Testis (tissue), 3 donors: Measurements from ENCODE around the gene PAQR9. TPM values are rescaled to one million over a fixed set of nuclear protein-coding genes. Genes with fewer than 3 reads are reported as not detected.

Source experiments
- DNase-seq: peaks from one replicate; pipeline ENCODE4 v3.0.0-alpha.2; 2019
- H3K27ac ChIP-seq, 2 donors: fragments of 200-600 bp; sonication (generic); one replicate each; pipeline ENCODE4 v1.5.1; 2019
- H3K27me3 ChIP-seq: fragments of 200-600 bp; sonication (generic); one replicate; pipeline ENCODE4 v1.5.1; 2019
- H3K36me3 ChIP-seq: fragments of 200-600 bp; sonication (generic); one replicate; pipeline ENCODE4 v1.5.1; 2017; ENCODE audit warnings: low read depth; ENCODE audit errors: missing control alignments
- H3K4me1 ChIP-seq: fragments of 200-600 bp; sonication (generic); one replicate; pipeline ENCODE4 v1.5.1; 2019
- H3K4me3 ChIP-seq, 2 donors: fragments of 200-600 bp; sonication (generic); one replicate each; pipeline ENCODE4 v1.5.1; 2017 to 2019
- H3K9me3 ChIP-seq: fragments of 200-600 bp; sonication (generic); one replicate; pipeline ENCODE4 v1.5.1; 2017
- POLR2A ChIP-seq: fragments of 450-650 bp; IDR thresholded peaks from one replicate; pipeline ENCODE4 v1.6.1; 2017; ENCODE audit warnings: antibody characterized with exemption, mild to moderate bottlenecking, moderate library complexity
- WGBS, 2 donors: methylation state at CpG; one replicate each; pipeline ENCODE4 v1.1.5; 2018; 5-methylcytosine and 5-hydroxymethylcytosine counted together
- intact Hi-C: fragments of 100-400 bp; cut with DNase I; formaldehyde crosslinking; loops from one replicate; pipeline ENCODE4 v1.15.1; 2023; ENCODE audit warnings: low total_unique reads
- polyA plus RNA-seq: library from polyadenylated mRNA; stranded (reverse); fragments of 350-450 nt; fragmentation: Illumina TruSeq; extraction: RNeasy Lipid Tissue Mini Kit (QIAGEN cat#74804); gene quantifications from one replicate; pipeline ENCODE4 v1.2.3, GENCODE V29; 2014; ENCODE audit warnings: low read depth, low replicate concordance; ENCODE audit not compliant: insufficient read depth
- total RNA-seq, 2 donors: library from RNA; depleted of rRNA; stranded (reverse); fragments of >200 nt; gene quantifications; one replicate each; pipeline ENCODE4 v1.2.3, GENCODE V29; 2016
- TF ChIP-seq, protein P1 (sequence below), 3 experiments: fragments of 450-650 bp in 2 of 3; fragments of 200-600 bp in 1 of 3; sonication (generic) in 1 of 3; IDR thresholded peaks; one replicate each; pipeline ENCODE4 v1.5.1; 2016 to 2019; ENCODE audit warnings: antibody characterized with exemption in 3 of 3, mild to moderate bottlenecking in 2 of 3, moderate library complexity in 1 of 3

Gene PAQR9
- total and polyA plus RNA-seq, 3 donors from 2014 or later, result 16.8 to 35.3 (median 20.7) TPM

- intact Hi-C loops, result no loop called here
- peaks cover 9% of the 10 kb centered on the region for H3K4me1 ChIP-seq
- no peak overlapping the region for H3K4me3 ChIP-seq
- no peaks in the 10 kb centered on the region for H3K27me3 ChIP-seq
- 60 to 68% methylated on average over 8 of the region's 8 CpGs for WGBS, 2 donors
- H3K27ac ChIP-seq, result no peak overlapping the region
- DNase-seq, result peak; percentile 28
- TF ChIP-seq, protein P1, sequence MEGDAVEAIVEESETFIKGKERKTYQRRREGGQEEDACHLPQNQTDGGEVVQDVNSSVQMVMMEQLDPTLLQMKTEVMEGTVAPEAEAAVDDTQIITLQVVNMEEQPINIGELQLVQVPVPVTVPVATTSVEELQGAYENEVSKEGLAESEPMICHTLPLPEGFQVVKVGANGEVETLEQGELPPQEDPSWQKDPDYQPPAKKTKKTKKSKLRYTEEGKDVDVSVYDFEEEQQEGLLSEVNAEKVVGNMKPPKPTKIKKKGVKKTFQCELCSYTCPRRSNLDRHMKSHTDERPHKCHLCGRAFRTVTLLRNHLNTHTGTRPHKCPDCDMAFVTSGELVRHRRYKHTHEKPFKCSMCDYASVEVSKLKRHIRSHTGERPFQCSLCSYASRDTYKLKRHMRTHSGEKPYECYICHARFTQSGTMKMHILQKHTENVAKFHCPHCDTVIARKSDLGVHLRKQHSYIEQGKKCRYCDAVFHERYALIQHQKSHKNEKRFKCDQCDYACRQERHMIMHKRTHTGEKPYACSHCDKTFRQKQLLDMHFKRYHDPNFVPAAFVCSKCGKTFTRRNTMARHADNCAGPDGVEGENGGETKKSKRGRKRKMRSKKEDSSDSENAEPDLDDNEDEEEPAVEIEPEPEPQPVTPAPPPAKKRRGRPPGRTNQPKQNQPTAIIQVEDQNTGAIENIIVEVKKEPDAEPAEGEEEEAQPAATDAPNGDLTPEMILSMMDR (IDR thresholded peaks at IDR 0.05), result no peak
- TF ChIP-seq POLR2A, result no peak
- H3K36me3 ChIP-seq, result no peaks in the 10 kb centered on the region
- no peaks in the 10 kb centered on the region for H3K9me3 ChIP-seq
Measured at GRCh38 chr3:142973217-142974009, 9.9 kb upstream of the PAQR9 start.

DNA sequence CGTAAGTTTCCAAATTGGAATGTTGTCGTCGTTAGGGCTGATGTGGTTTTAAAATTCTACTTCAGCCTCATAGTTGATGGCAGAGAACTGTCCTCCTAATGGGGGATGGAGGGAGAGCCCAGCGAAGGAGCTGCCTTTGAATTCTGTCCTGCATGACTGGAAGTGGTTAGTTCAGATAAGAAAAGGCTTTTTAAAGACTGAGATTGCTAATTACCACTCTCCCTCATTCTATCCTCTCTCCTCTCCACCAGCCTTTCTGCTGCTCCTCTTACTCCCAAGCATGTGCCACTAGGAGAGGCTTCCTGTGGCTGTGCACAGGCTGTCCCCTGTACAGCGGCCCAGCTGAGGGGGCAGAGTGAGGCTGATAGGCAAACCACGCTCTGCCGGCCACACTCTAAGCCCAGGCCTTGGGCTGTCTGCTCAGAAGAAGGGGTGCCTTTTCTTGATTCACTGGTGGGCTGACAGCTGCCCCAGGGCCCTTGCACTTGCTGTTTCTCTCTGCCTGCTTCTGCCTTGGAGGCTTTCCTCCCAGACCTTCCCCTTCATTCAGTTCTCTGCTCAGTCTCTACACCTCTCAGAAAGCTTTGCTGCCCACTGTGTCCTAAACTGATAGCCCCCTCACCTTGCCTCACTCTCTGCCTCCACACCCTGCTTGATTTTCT is 8.7 kb upstream of the PAQR9 start:
- H3K4me3 ChIP-seq, result no peak overlapping the region
- H3K27ac ChIP-seq, result no peak overlapping the region
- 80 to 82% methylated on average over 7 of the region's 7 CpGs for WGBS, 2 donors
- H3K4me1 ChIP-seq, result peaks cover 9% of the 10 kb centered on the region
- TF ChIP-seq, protein P1 (IDR thresholded peaks at IDR 0.05), result no peak
- TF ChIP-seq POLR2A, result no peak
- no peaks in the 10 kb centered on the region for H3K36me3 ChIP-seq
- no peak for DNase-seq
- no peaks in the 10 kb centered on the region for H3K27me3 ChIP-seq
- H3K9me3 ChIP-seq, result no peaks in the 10 kb centered on the region
- intact Hi-C loops, result no loop called here

DNA sequence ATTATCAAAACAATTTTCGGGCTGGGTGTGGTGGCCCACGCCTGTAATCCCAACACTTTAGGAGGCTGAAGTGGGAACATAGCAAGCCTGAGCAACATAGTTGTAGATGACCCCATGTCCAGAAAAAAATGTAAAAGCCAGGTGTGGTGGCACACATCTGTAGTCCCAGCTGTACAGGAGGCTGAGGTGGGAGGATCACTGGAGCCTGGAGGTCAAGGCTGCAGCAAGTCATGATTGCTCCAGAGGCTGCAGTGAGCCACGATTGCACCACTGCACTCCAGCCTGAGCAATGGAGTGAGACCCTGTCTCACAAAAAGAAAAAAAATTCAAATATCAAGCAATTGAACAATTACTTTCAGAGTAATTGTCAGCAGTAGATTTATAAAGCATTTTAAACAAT is 8.0 kb upstream of the PAQR9 start:
- DNase-seq, result no peak

DNA sequence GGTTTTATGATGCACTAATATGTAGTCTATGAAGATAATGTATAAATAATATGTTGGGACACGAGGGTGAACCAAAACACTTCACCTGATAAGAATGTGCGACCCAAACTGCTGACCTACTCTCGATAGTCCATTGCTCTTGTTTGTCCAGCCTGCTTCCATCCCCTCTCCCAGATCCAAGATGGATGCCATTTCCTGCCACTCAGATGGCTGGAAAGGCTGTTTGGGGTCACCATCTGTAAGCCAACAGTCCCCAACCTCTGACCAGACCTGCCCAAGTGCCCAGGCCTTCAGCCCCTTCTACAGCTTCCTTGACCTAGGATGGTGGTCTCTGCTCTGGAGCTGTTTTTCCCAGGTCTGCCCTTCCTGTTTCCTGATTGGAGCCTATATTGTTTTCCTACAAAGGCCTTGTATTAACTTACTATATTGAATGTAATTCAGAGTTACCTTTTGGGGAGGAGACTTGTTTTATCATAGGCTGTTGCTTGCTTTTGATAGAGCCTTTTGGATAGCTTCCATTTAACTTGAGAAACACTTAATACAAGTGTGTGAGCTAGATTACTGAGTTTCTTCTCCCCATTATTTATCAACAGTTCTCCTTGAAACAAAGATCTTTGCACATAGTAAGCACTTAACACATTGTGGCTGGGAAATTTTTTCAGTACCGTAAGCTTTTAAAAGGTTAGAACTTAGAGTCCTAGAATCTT is 5.0 kb upstream of the PAQR9 start:
- no peaks in the 10 kb centered on the region for H3K9me3 ChIP-seq
- H3K36me3 ChIP-seq, result no peaks in the 10 kb centered on the region
- H3K27me3 ChIP-seq, result no peaks in the 10 kb centered on the region
- no peak for DNase-seq
- H3K4me3 ChIP-seq, result no peak overlapping the region
- whole genome bisulfite sequencing, 2 donors, result 80 to 81% methylated on average over 4 of the region's 4 CpGs
- H3K27ac ChIP-seq, result no peak overlapping the region
- peaks cover 6% of the 10 kb centered on the region for H3K4me1 ChIP-seq
- TF ChIP-seq POLR2A, result no peak
- TF ChIP-seq, protein P1 (IDR thresholded peaks at IDR 0.05), result no peak
- intact Hi-C loops, result no loop called here

More for the DNA sequence above, 8.0 kb upstream of the PAQR9 start:
- 80% methylated on average over 3 of the region's 3 CpGs for WGBS, 2 donors
- intact Hi-C loops, result no loop called here
- no peaks in the 10 kb centered on the region for H3K27me3 ChIP-seq
- no peak overlapping the region for H3K4me3 ChIP-seq
- H3K36me3 ChIP-seq, result no peaks in the 10 kb centered on the region
- no peak overlapping the region for H3K27ac ChIP-seq
- TF ChIP-seq, protein P1 (IDR thresholded peaks at IDR 0.05), result no peak
- TF ChIP-seq POLR2A, result no peak
- peaks cover 9% of the 10 kb centered on the region for H3K4me1 ChIP-seq
- H3K9me3 ChIP-seq, result no peaks in the 10 kb centered on the region
